Globus pallidus (tissue), 1 donor: Measurements from ENCODE around the gene DAPL1.

Source experiments
- DNase-seq: peaks from one replicate; pipeline ENCODE4 v3.0.0-alpha.2; 2015; ENCODE audit warnings: low spot score

The DAPL1 gene

GRCh38 chr2:158795195-158795924, at the start of gene DAPL1:
Gene DAPL1 (plus strand): TSS chr2:158795317. CDS start chr2:158795373, 56 bp downstream.
- DNase-seq = no peak

GRCh38 chr2:158745866-158746382, 49.2 kb upstream of the DAPL1 start:
- no peak for DNase-seq

- no peak for DNase-seq
Measured at GRCh38 chr2:158746488-158746887, 48.6 kb upstream of the DAPL1 start.

GRCh38 chr2:158747281-158747680, 47.8 kb upstream of the DAPL1 start:
- no peak for DNase-seq

- DNase-seq = no peak
Measured at GRCh38 chr2:158748926-158749590, 46.1 kb upstream of the DAPL1 start.

- DNase-seq = no peak
Measured at GRCh38 chr2:158750458-158751125, 44.5 kb upstream of the DAPL1 start.

GRCh38 chr2:158753641-158754611, 41.2 kb upstream of the DAPL1 start:
- peak; percentile 83 for DNase-seq

GRCh38 chr2:158755310-158756087, 39.6 kb upstream of the DAPL1 start:
- DNase-seq = no peak

- DNase-seq = no peak
Measured at GRCh38 chr2:158756331-158756730, 38.8 kb upstream of the DAPL1 start.

- no peak for DNase-seq
Measured at GRCh38 chr2:158756976-158757375, 38.1 kb upstream of the DAPL1 start.

- DNase-seq = no peak
Measured at GRCh38 chr2:158760887-158761286, 34.2 kb upstream of the DAPL1 start.

- DNase-seq = no peak
Measured at GRCh38 chr2:158761621-158762020, 33.5 kb upstream of the DAPL1 start.

- DNase-seq = no peak
Measured at GRCh38 chr2:158762336-158762735, 32.8 kb upstream of the DAPL1 start.

- DNase-seq = no peak
Measured at GRCh38 chr2:158766524-158766923, 28.6 kb upstream of the DAPL1 start.

GRCh38 chr2:158772306-158773078, 22.6 kb upstream of the DAPL1 start:
- peak; percentile 95 for DNase-seq

GRCh38 chr2:158773121-158773520, 22.0 kb upstream of the DAPL1 start:
- peak; percentile 54 for DNase-seq

GRCh38 chr2:158774681-158775080, 20.4 kb upstream of the DAPL1 start:
- no peak for DNase-seq

GRCh38 chr2:158775273-158776027, 19.7 kb upstream of the DAPL1 start:
- DNase-seq = no peak

- no peak for DNase-seq
Measured at GRCh38 chr2:158776231-158776630, 18.9 kb upstream of the DAPL1 start.
